WI38 (cell line): ENCODE measurements around the gene KRTDAP.
A peak's percentile ranks its signal among the peaks of the same experiment; 100 is the strongest.

Experiments used
- H3K4me3 ChIP-seq: 2 replicates; pipeline ENCODE4 v1.5.1; 2011; ENCODE audit warnings: low read depth, mild to moderate bottlenecking, control low read depth, low read length
- TF ChIP-seq, protein P1 (sequence below): IDR thresholded peaks from 2 replicates; pipeline ENCODE4 v1.5.1; 2012; ENCODE audit warnings: low read depth, mild to moderate bottlenecking, control low read depth, low read length

Gene KRTDAP

DNA sequence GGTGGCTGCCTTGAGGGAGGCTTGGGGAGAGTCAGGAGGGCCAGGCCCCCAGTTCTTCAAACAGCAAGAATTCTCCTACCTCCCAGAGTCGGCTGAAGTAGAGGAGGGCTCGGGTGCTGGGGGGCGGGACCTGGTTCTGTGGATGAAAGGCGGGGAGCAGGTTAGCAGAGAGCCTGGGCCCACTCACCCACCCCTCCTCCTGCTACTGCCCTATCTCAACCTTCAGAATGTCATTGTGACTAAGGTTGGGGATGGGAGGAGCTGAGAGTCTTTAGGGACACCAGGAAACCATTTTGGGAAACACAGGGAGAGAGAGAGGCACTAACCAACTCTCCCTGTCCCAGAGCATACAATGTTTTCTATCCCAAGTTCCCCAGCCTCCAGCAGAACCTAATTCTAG, 12.5 kb upstream of the KRTDAP start:
- TF ChIP-seq, protein P1, sequence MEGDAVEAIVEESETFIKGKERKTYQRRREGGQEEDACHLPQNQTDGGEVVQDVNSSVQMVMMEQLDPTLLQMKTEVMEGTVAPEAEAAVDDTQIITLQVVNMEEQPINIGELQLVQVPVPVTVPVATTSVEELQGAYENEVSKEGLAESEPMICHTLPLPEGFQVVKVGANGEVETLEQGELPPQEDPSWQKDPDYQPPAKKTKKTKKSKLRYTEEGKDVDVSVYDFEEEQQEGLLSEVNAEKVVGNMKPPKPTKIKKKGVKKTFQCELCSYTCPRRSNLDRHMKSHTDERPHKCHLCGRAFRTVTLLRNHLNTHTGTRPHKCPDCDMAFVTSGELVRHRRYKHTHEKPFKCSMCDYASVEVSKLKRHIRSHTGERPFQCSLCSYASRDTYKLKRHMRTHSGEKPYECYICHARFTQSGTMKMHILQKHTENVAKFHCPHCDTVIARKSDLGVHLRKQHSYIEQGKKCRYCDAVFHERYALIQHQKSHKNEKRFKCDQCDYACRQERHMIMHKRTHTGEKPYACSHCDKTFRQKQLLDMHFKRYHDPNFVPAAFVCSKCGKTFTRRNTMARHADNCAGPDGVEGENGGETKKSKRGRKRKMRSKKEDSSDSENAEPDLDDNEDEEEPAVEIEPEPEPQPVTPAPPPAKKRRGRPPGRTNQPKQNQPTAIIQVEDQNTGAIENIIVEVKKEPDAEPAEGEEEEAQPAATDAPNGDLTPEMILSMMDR, result no peak
- H3K4me3 ChIP-seq, result no peak overlapping the region

- TF ChIP-seq, protein P1, result no peak
- H3K4me3 ChIP-seq, result no peak overlapping the region
Measured at GRCh38 chr19:35501684-35502083, 11.4 kb upstream of the KRTDAP start.

GRCh38 chr19:35500611-35501010, 10.3 kb upstream of the KRTDAP start:
- TF ChIP-seq, protein P1, result no peak
- H3K4me3 ChIP-seq, result no peak overlapping the region

- H3K4me3 ChIP-seq, result no peak overlapping the region
- TF ChIP-seq, protein P1, result no peak
Measured at GRCh38 chr19:35498984-35499527, 8.8 kb upstream of the KRTDAP start.

- no peak overlapping the region for H3K4me3 ChIP-seq
- TF ChIP-seq, protein P1, result no peak
Measured at GRCh38 chr19:35498220-35498619, 8.0 kb upstream of the KRTDAP start.

DNA sequence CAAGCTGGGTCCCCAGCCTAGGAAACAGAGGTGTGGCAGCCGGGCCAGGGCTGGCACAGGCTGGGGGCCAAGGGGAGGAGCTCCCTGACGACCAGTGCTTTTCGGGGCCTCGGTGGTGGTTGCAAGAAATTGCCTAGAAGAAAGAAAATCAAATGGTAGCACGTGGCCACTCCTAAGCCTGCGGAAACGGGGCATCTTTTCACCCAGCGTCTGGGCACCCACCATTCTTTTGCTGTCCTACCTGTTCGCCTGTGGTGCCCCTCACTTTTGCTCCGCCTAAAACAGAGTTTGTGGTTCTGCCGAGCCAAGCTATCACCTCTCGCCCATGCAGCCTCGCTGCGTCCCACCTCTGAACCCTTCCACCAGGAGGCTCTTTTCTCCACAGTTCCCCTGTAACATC, 7.1 kb upstream of the KRTDAP start:
- TF ChIP-seq, protein P1, result no peak
- H3K4me3 ChIP-seq, result no peak overlapping the region

DNA sequence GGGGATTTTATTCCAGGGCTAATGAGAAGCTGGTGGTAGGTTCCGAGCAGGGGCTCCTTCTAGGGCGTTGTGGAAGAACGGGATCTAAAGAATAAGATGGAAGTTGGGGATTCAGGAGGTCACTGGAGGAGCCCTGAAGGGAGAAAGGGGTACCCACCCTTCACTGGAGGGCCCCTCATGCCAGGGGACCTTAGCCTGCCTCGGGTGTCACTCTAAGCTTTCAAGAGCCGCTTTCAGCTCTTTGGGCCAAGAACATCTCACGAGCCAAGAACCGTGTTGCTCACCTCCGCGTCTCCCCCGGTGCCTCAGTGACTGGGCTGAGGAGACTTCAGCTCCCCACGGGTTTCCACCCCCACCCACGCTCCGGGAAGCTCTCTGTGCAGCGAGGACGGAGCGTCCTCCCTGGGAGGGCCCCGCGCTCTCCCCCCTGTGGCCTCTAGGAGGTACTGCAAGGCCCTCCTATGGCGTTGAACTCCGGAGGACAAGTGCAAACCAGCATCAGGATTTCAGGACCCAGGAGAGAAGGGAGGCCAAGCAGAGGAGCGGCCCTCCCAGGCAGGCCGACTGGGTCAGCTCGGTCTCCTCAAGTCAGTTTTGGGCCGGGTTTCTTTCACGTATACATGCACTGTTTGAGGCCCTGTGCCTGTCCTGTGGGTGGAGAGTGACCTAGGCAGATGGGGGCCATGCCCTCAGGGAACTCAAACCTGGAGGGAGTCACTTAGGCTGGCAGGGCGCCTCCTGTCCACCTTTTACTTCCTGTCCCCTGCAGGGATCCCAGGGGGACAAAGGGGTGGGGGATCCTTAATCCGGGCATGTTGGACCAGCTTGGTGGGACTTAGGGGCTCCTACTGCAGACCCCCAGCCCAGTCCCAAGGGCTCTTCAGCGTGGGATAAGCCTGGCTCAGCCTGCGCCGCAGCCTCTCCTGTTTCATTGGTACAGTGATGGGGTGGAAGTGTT, 5.1 kb upstream of the KRTDAP start:
- no peak overlapping the region for H3K4me3 ChIP-seq
- TF ChIP-seq, protein P1, result peak; percentile 99
